Ovary (tissue), 3 donors: ENCODE data around the gene TMEM134.

Source experiments
- EP300 ChIP-seq: sonication (generic); formaldehyde crosslinking; IDR thresholded peaks from one replicate; pipeline ENCODE4 v1.6.1; 2017; ENCODE audit warnings: antibody characterized with exemption
- TF ChIP-seq, protein P1 (sequence below), 3 donors: fragments of 450-650 bp in 2 of 3; fragments of 200-600 bp in 1 of 3; IDR thresholded peaks; one replicate each; pipeline versions ENCODE4 v1.5.1 to v1.8.0; 2016 to 2022; ENCODE audit warnings: antibody characterized with exemption in 3 of 3, mild to moderate bottlenecking in 1 of 3
- donor health status: DM: no; HTN: no; CAD: no.

DNA sequence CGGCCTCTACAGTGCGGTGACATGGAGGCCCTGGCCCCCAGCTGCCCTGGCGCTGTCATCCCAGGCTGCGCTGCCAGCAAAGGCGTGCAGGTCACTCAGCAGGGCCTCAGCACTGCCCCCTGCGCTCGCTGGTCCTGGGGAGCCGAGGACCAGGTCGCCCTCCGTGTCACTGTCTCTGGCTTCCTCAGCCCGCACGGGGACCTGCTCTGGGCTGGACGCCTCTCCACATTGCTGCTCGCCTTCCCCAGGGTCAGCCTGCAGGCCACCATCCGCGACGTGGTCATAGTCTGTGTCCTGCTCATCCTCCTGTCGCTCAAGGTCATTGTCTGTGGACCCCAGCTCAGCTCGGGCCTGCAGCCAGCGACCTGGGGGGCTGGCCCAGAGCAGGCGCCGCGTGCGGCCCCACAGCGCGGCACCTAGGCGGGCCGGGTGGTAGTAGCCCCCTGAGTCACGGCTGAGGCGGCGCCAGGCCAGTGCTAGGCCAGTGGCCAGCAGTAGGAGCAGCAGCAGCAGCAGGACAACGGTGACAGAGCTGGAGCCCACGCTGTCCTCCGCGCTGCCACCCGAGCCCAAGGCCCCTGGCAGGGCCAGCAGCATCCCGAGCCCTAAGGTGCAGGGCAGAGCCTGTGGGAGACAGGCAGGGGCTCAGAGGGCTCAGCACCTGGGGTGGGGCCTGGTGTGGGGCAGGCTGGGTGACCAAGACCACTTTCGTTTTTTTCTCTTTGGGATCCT lies 33.2 kb downstream of the TMEM134 start:
- TF ChIP-seq, protein P1, sequence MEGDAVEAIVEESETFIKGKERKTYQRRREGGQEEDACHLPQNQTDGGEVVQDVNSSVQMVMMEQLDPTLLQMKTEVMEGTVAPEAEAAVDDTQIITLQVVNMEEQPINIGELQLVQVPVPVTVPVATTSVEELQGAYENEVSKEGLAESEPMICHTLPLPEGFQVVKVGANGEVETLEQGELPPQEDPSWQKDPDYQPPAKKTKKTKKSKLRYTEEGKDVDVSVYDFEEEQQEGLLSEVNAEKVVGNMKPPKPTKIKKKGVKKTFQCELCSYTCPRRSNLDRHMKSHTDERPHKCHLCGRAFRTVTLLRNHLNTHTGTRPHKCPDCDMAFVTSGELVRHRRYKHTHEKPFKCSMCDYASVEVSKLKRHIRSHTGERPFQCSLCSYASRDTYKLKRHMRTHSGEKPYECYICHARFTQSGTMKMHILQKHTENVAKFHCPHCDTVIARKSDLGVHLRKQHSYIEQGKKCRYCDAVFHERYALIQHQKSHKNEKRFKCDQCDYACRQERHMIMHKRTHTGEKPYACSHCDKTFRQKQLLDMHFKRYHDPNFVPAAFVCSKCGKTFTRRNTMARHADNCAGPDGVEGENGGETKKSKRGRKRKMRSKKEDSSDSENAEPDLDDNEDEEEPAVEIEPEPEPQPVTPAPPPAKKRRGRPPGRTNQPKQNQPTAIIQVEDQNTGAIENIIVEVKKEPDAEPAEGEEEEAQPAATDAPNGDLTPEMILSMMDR (IDR thresholded peaks at IDR 0.05), result no peak
- no peak for TF ChIP-seq EP300
